AG09319 (cell line): ENCODE results near the gene CAPZA1.

Experiments used
- DNase-seq: peaks from one replicate; pipeline ENCODE4 v3.0.0-alpha.2; 2010; ENCODE audit warnings: low read depth; ENCODE audit errors: extremely low read depth
- CTCF ChIP-seq: IDR thresholded peaks from 2 replicates; pipeline ENCODE4 v1.5.1; 2011; ENCODE audit warnings: low read depth, mild to moderate bottlenecking, inconsistent platforms, low read length, moderate library complexity

The CAPZA1 gene

GRCh38 chr1:112619518-112620376 is at the start of gene CAPZA1:
Gene CAPZA1 (plus strand): TSS chr1:112619832. CDS start chr1:112619845, 13 bp downstream.
- DNase-seq = peak; percentile 74

GRCh38 chr1:112575154-112575804 is 44.4 kb upstream of the CAPZA1 start:
- DNase-seq = peak; percentile 58
- TF ChIP-seq CTCF = no peak

More at GRCh38 chr1:112619518-112620376, at the start of gene CAPZA1:
- no peak for TF ChIP-seq CTCF

GRCh38 chr1:112576240-112576639 is 43.4 kb upstream of the CAPZA1 start:
- no peak for DNase-seq
- TF ChIP-seq CTCF = no peak

GRCh38 chr1:112579801-112580510 is 39.7 kb upstream of the CAPZA1 start:
- TF ChIP-seq CTCF = no peak
- DNase-seq = peak; percentile 18

GRCh38 chr1:112581586-112582192 is 37.9 kb upstream of the CAPZA1 start:
- no peak for DNase-seq
- no peak for TF ChIP-seq CTCF

- TF ChIP-seq CTCF = no peak
- no peak for DNase-seq
These were observed 36.3 kb upstream of the CAPZA1 start for GRCh38 chr1:112583366-112583765.
